ENCODE results near the gene MMP15. TPM values are rescaled to one million over a fixed set of nuclear protein-coding genes. Genes with fewer than 3 reads are reported as not detected.

The MMP15 gene
- polyA plus RNA-seq, 1 experiment, result 0.60 TPM

- no peak for DNase-seq (ENCODE audit: low read depth, low spot score)
- CTCF ChIA-PET, result no interaction called here
- no peak overlapping the region for H3K4me3 ChIP-seq (ENCODE audit: low read depth, low read length)
Measured at GRCh38 chr16:57986196-57986595, 39.4 kb upstream of the MMP15 start.

GRCh38 chr16:57987441-57988177, 37.9 kb upstream of the MMP15 start:
- no peak for DNase-seq (ENCODE audit: low read depth, low spot score)
- no peaks in the 10 kb centered on the region; the same call in 1 of the 2 replicates for H3K9me3 ChIP-seq (ENCODE audit: control insufficient read depth, insufficient read depth, low read length)
- TF ChIP-seq CTCF (IDR thresholded peaks at IDR 0.05; ENCODE audit: low read depth, low read length), result no peak
- CTCF ChIA-PET, result no interaction called here
- H3K27me3 ChIP-seq (ENCODE audit: control insufficient read depth, insufficient read depth, low read length), result peaks cover 32% of the 10 kb centered on the region
- no peak overlapping the region for H3K27ac ChIP-seq (ENCODE audit: low read depth, low read length)
- POLR2A ChIA-PET, result no interaction called here
- H3K4me3 ChIP-seq (ENCODE audit: low read depth, low read length), result no peak overlapping the region

More at GRCh38 chr16:57986196-57986595, 39.4 kb upstream of the MMP15 start:
- POLR2A ChIA-PET, result no interaction called here
- Histone ChIP-seq H3K27ac (ENCODE audit: low read depth, low read length) (no peak overlapping the region), H3K9me3 (ENCODE audit: control insufficient read depth, insufficient read depth, low read length) (no peaks in the 10 kb centered on the region; the same call in 1 of the 2 replicates), H3K27me3 (ENCODE audit: control insufficient read depth, insufficient read depth, low read length) (peaks cover 32% of the 10 kb centered on the region)
- TF ChIP-seq CTCF (IDR thresholded peaks at IDR 0.05; ENCODE audit: low read depth, low read length), result no peak

- H3K4me3 ChIP-seq (ENCODE audit: low read depth, low read length), result no peak overlapping the region
- no peak for TF ChIP-seq CTCF (IDR thresholded peaks at IDR 0.05; ENCODE audit: low read depth, low read length)
- H3K27ac ChIP-seq (ENCODE audit: low read depth, low read length), result no peak overlapping the region
- CTCF ChIA-PET, result interaction anchor here (0.8 kb wide), 1 partner anchor 11 kb away, joined by 3 read pairs; no protein-coding TSS in a partner anchor
- H3K27me3 ChIP-seq (ENCODE audit: control insufficient read depth, insufficient read depth, low read length), result peaks cover 32% of the 10 kb centered on the region
- POLR2A ChIA-PET, result no interaction called here
- no peaks in the 10 kb centered on the region; the same call in 1 of the 2 replicates for H3K9me3 ChIP-seq (ENCODE audit: control insufficient read depth, insufficient read depth, low read length)
- no peak for DNase-seq (ENCODE audit: low read depth, low spot score)
Measured at GRCh38 chr16:57988929-57989328, 36.6 kb upstream of the MMP15 start.

GRCh38 chr16:57991551-57992059, 33.9 kb upstream of the MMP15 start:
- POLR2A ChIA-PET, result no interaction called here
- no peaks in the 10 kb centered on the region for H3K9me3 ChIP-seq (ENCODE audit: control insufficient read depth, insufficient read depth, low read length)
- H3K27ac ChIP-seq (ENCODE audit: low read depth, low read length), result no peak overlapping the region
- DNase-seq (ENCODE audit: low read depth, low spot score), result no peak
- no peak overlapping the region for H3K4me3 ChIP-seq (ENCODE audit: low read depth, low read length)
- peaks cover 14% of the 10 kb centered on the region for H3K27me3 ChIP-seq (ENCODE audit: control insufficient read depth, insufficient read depth, low read length)
- CTCF ChIA-PET, result interaction anchor here (1.4 kb wide), 1 partner anchor 8 kb away, joined by 4 read pairs; no protein-coding TSS in a partner anchor
- no peak for TF ChIP-seq CTCF (IDR thresholded peaks at IDR 0.05; ENCODE audit: low read depth, low read length)

GRCh38 chr16:57992084-57992483, 33.5 kb upstream of the MMP15 start:
- CTCF ChIA-PET, result no interaction called here
- no peak for DNase-seq (ENCODE audit: low read depth, low spot score)
- Histone ChIP-seq H3K27ac (ENCODE audit: low read depth, low read length) (no peak overlapping the region), H3K9me3 (ENCODE audit: control insufficient read depth, insufficient read depth, low read length) (no peaks in the 10 kb centered on the region), H3K4me3 (ENCODE audit: low read depth, low read length) (no peak overlapping the region), H3K27me3 (ENCODE audit: control insufficient read depth, insufficient read depth, low read length) (peaks cover 14% of the 10 kb centered on the region)
- POLR2A ChIA-PET, result no interaction called here
- no peak for TF ChIP-seq CTCF (IDR thresholded peaks at IDR 0.05; ENCODE audit: low read depth, low read length)
